PC-9 (cell line): ENCODE measurements around the gene PAH.

Experiments
- EZH2 ChIP-seq: fragments of 200-600 bp; sonication (generic); IDR thresholded peaks from 2 replicates; pipeline ENCODE4 v1.8.0; 2017; ENCODE audit warnings: antibody characterized with exemption, low read depth
- TF ChIP-seq, protein P1 (sequence below): fragments of 200-600 bp; sonication (generic); conservative IDR thresholded peaks from 2 replicates; pipeline ENCODE4 v1.6.1; 2017; ENCODE audit warnings: mixed run types, antibody characterized with exemption, mild to moderate bottlenecking, moderate library complexity

DNA sequence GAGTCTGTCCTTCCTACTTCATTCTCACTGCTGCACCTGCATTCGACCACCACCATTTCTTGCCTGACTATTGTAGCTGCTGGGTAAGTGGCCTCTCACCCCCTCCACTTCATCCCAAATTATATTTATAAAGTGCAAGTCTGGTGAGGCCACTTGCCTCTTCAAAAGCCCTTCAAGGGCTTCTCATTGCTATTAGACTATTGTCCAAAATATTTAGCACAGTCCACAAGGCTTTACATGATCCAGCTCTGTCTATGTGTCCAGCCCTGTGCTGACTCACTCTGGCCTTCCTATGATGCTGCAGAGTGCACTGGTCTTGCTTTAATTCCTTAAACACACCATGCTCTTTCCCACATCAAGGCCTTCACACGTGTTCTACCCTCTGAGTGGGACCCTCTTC lies 46.0 kb downstream of the PAH start:
- TF ChIP-seq, protein P1, sequence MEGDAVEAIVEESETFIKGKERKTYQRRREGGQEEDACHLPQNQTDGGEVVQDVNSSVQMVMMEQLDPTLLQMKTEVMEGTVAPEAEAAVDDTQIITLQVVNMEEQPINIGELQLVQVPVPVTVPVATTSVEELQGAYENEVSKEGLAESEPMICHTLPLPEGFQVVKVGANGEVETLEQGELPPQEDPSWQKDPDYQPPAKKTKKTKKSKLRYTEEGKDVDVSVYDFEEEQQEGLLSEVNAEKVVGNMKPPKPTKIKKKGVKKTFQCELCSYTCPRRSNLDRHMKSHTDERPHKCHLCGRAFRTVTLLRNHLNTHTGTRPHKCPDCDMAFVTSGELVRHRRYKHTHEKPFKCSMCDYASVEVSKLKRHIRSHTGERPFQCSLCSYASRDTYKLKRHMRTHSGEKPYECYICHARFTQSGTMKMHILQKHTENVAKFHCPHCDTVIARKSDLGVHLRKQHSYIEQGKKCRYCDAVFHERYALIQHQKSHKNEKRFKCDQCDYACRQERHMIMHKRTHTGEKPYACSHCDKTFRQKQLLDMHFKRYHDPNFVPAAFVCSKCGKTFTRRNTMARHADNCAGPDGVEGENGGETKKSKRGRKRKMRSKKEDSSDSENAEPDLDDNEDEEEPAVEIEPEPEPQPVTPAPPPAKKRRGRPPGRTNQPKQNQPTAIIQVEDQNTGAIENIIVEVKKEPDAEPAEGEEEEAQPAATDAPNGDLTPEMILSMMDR, result no peak
- TF ChIP-seq EZH2, result no peak
